Gastroesophageal sphincter (tissue), 4 donors: ENCODE data around the gene CEP112. TPM values are rescaled to one million over a fixed set of nuclear protein-coding genes. Genes with fewer than 3 reads are reported as not detected.

Experiments used
- ATAC-seq: fragments of 150-250 bp; one replicate; pipeline ENCODE4 v1.9.1; 2016; ENCODE audit warnings: mild to moderate bottlenecking, moderate library complexity
- H3K27ac ChIP-seq, 4 donors: fragments of 200-600 bp; sonication (generic) in 3 of 4; 1 replicate in 3 of 4; 2 replicates in 1 of 4; pipeline ENCODE4 v1.5.1; 2016 to 2019
- H3K27me3 ChIP-seq: fragments of 200-600 bp; sonication (generic); one replicate; pipeline ENCODE4 v1.5.1; 2019
- H3K36me3 ChIP-seq, 2 donors: fragments of 200-600 bp; sonication (generic); one replicate each; pipeline ENCODE4 v1.5.1; 2019; ENCODE audit warnings: control low read depth in 1 of 2
- H3K4me1 ChIP-seq, 3 donors: fragments of 200-600 bp; sonication (generic); 1 replicate in 2 of 3; 2 replicates in 1 of 3; pipeline ENCODE4 v1.5.1; 2016 to 2019; ENCODE audit warnings: control low read depth in 2 of 3
- H3K4me3 ChIP-seq, 2 donors: fragments of 200-600 bp; sonication (generic); one replicate each; pipeline ENCODE4 v1.5.1; 2019; ENCODE audit warnings: mild to moderate bottlenecking in 1 of 2, moderate library complexity in 1 of 2
- H3K9me3 ChIP-seq, 3 donors: fragments of 200-600 bp; sonication (generic); one replicate each; pipeline ENCODE4 v1.5.1; 2017 to 2019; ENCODE audit warnings: control low read depth in 2 of 3
- EP300 ChIP-seq: sonication (generic); formaldehyde crosslinking; IDR thresholded peaks from one replicate; pipeline ENCODE4 v1.6.1; 2017; ENCODE audit warnings: antibody characterized with exemption, mild to moderate bottlenecking
- POLR2A ChIP-seq, 2 donors: fragments of 450-650 bp; IDR thresholded peaks; one replicate each; pipeline ENCODE4 v1.6.1; 2017; ENCODE audit warnings: antibody characterized with exemption in 2 of 2, mild to moderate bottlenecking in 2 of 2, moderate library complexity in 1 of 2
- POLR2AphosphoS5 ChIP-seq: sonication (generic); formaldehyde crosslinking; IDR thresholded peaks from one replicate; pipeline ENCODE4 v1.6.1; 2017; ENCODE audit warnings: antibody characterized with exemption
- WGBS, 2 donors: methylation state at CpG; one replicate each; pipeline ENCODE4 v1.1.5; 2018; ENCODE audit warnings: low coverage in 1 of 2; 5-methylcytosine and 5-hydroxymethylcytosine counted together
- total RNA-seq, 4 donors: library from RNA; depleted of rRNA; stranded (reverse); fragments of >200 nt; gene quantifications; one replicate each; pipeline ENCODE4 v1.1.0, GENCODE V29; 2016
- TF ChIP-seq, protein P1 (sequence below), 4 experiments: fragments of 200-600 bp in 2 of 4; fragments of 450-650 bp in 2 of 4; sonication (generic) in 1 of 4; IDR thresholded peaks; one replicate each; pipeline ENCODE4 v1.5.1; 2017 to 2019; ENCODE audit warnings: antibody characterized with exemption in 4 of 4, mild to moderate bottlenecking in 2 of 4, moderate library complexity in 2 of 4

Gene CEP112
- total RNA-seq, 4 donors from 2014 or later: 21.9 to 38.2 (median 27.0) TPM

DNA sequence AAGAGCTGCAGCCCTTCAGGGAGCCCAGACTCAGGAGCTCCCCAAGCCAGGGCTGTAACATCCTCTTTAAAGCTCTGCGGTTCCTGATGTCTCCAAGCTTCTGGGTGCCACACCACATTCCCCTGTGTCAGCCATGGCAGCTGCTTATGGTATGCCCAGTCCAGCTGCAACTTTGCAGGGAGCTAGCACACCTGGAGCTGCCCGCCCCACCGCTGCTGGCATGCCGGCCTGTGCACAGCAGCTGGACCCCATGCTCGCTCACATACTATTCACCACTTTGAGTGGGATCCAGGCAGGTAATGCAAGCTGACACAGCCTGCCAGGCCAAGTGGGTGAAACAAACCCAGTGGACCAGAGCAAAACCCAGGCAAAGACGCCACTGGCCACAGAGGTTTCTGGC, 324.9 kb downstream of the CEP112 start:
- no peaks in the 10 kb centered on the region for H3K27me3 ChIP-seq
- H3K4me3 ChIP-seq: no peak overlapping the region
- peaks cover 0 to 8% of the 10 kb centered on the region in 2 donors for H3K36me3 ChIP-seq
- ATAC-seq: no peak
- no peak for TF ChIP-seq EP300
- no peak for TF ChIP-seq POLR2AphosphoS5
- TF ChIP-seq POLR2A (IDR thresholded peaks at IDR 0.05): no peak
- TF ChIP-seq, protein P1, sequence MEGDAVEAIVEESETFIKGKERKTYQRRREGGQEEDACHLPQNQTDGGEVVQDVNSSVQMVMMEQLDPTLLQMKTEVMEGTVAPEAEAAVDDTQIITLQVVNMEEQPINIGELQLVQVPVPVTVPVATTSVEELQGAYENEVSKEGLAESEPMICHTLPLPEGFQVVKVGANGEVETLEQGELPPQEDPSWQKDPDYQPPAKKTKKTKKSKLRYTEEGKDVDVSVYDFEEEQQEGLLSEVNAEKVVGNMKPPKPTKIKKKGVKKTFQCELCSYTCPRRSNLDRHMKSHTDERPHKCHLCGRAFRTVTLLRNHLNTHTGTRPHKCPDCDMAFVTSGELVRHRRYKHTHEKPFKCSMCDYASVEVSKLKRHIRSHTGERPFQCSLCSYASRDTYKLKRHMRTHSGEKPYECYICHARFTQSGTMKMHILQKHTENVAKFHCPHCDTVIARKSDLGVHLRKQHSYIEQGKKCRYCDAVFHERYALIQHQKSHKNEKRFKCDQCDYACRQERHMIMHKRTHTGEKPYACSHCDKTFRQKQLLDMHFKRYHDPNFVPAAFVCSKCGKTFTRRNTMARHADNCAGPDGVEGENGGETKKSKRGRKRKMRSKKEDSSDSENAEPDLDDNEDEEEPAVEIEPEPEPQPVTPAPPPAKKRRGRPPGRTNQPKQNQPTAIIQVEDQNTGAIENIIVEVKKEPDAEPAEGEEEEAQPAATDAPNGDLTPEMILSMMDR (IDR thresholded peaks at IDR 0.05): no peak
- no peaks in the 10 kb centered on the region for H3K4me1 ChIP-seq
- H3K27ac ChIP-seq: no peak overlapping the region
- 58% methylated on average over 2 of the region's 6 CpGs; no CpG with 5 or more reads in 1 of the 2 donors for WGBS, 2 donors
- H3K9me3 ChIP-seq: no peaks in the 10 kb centered on the region

DNA sequence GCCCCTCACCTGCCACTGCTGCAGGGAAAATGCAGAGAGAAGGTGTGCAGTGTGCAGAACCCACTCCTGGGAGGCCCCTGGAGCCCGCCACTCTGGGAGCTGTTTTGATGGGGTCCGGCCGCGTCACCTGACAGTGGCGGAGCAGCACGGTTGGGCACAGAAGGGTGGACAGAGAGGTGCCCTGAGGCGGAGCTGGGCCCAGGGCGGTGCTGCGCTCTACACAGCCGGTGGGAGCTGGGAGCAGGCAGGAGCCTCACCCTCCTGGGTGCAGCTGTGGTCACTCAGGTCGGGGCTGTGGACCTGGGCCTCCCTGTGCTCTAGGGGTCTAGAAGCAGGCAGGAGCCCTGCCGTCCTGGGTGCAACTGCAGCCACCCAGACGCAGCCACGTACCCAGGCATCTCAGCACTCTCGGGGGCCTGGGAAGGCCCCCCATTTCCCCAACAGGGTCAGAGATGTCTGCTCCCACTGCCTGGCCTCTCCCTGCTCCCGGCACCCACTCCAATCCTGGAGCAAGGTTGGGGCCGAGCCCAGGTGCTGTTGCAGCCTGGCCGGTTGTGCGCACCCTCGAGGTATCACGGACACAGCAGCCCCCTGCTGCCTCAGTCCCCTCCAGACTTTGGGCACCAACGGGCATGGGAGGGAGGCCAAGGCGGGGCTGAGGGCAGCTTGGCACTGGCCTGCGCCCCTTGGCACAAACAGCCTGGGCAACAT, 326.1 kb downstream of the CEP112 start:
- ATAC-seq: no peak
- TF ChIP-seq, protein P1 (IDR thresholded peaks at IDR 0.05): no peak

DNA sequence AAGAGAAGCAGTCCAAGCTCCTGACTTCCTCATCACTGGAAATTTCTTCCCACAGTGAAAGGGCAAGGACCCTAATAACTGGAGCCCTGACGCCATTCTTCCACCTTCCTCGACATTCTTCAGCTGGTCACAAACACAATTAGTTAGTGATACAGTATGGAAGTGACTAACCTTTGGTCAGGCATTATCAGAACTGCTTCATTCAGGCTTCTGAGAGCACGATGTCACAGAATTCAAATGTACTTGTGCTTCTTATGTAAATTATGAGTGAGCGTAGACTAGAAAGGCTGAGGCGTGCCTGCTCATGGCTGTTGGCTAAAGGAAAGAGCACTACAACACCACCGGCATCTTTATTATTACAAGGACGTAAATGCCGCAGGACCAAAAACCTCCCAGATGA, 327.5 kb downstream of the CEP112 start:
- no peak overlapping the region for H3K27ac ChIP-seq
- no peaks in the 10 kb centered on the region for H3K9me3 ChIP-seq
- ATAC-seq: no peak
- H3K4me3 ChIP-seq: no peak overlapping the region
- 82 to 90% methylated on average over 5 to 8 of the region's 8 CpGs for WGBS, 2 donors
- no peaks in the 10 kb centered on the region for H3K27me3 ChIP-seq
- peaks cover 0 to 8% of the 10 kb centered on the region in 2 donors for H3K36me3 ChIP-seq
- H3K4me1 ChIP-seq: no peaks in the 10 kb centered on the region
- TF ChIP-seq EP300 (no peak), POLR2AphosphoS5 (no peak), POLR2A (IDR thresholded peaks at IDR 0.05) (no peak)
- TF ChIP-seq, protein P1 (IDR thresholded peaks at IDR 0.05): no peak

More for the DNA sequence above, 326.1 kb downstream of the CEP112 start:
- H3K4me1 ChIP-seq: no peaks in the 10 kb centered on the region
- H3K27ac ChIP-seq: no peak overlapping the region
- no CpG with 5 or more reads among the region's 24 CpGs for WGBS, 2 donors
- H3K36me3 ChIP-seq: peaks cover 0 to 8% of the 10 kb centered on the region in 2 donors
- H3K27me3 ChIP-seq: no peaks in the 10 kb centered on the region
- H3K4me3 ChIP-seq: no peak overlapping the region
- no peaks in the 10 kb centered on the region for H3K9me3 ChIP-seq

DNA sequence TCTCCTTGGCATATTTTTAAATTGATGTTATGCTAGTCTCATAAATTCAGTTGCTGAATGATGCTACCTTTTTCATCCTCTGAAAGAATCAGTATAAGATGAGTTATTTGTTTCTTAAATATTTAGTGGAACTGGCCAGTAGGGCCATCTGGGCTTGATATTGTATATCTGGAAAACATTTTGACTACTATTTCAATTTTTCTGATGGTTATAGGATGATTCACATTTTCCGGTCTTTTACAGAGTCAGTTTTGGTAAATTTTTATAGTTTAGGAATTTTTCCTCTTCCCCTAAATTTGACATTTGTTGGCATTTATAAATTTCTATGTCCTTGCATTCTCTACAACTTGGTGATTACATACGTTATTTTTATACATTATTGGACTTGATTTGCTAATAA, 334.2 kb downstream of the CEP112 start:
- no peak overlapping the region for H3K4me3 ChIP-seq
- no peaks in the 10 kb centered on the region for H3K27me3 ChIP-seq
- no peak overlapping the region for H3K27ac ChIP-seq
- H3K36me3 ChIP-seq: no peaks in the 10 kb centered on the region
- no peaks in the 10 kb centered on the region for H3K4me1 ChIP-seq
- no peak for ATAC-seq
- no peaks in the 10 kb centered on the region for H3K9me3 ChIP-seq
- WGBS, 2 donors: 73 to 93% methylated on average over 2 of the region's 2 CpGs
- TF ChIP-seq, protein P1 (IDR thresholded peaks at IDR 0.05): no peak
- TF ChIP-seq EP300 (no peak), POLR2A (IDR thresholded peaks at IDR 0.05) (no peak), POLR2AphosphoS5 (no peak)

DNA sequence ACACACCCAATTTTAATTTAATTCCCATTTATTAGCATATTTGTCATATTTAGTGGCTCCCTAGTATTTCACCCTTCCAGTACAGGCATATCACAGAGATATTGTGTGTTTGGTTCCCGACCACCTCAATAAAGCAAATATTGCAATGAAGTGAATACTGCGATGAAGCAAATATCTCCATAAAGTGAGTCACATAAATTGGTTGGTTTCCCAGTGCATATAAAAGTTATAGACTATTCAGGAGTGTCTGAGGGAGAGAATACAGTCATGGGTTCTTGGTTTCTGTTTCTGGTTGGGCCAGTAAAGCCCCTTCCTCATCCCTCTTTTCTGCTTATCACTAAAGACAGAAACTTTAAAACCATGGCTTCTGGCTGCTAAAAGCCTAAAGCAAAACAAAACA, 335.1 kb downstream of the CEP112 start:
- ATAC-seq: no peak
- 87 to 93% methylated on average over 2 of the region's 2 CpGs for WGBS, 2 donors
- no peak overlapping the region for H3K27ac ChIP-seq
- no peak for TF ChIP-seq POLR2A (IDR thresholded peaks at IDR 0.05)
- TF ChIP-seq EP300: no peak
- no peak for TF ChIP-seq POLR2AphosphoS5
- TF ChIP-seq, protein P1 (IDR thresholded peaks at IDR 0.05): no peak
- no peaks in the 10 kb centered on the region for H3K9me3 ChIP-seq
- no peaks in the 10 kb centered on the region for H3K27me3 ChIP-seq
- no peak overlapping the region for H3K4me3 ChIP-seq
- H3K36me3 ChIP-seq: no peaks in the 10 kb centered on the region
- no peaks in the 10 kb centered on the region for H3K4me1 ChIP-seq
